GM18951 (cell line): Measurements from ENCODE around the gene TGIF1.
"Not testable (repeated sequence)": the region's sequence is repeated elsewhere in the genome, so short reads cannot be mapped to it uniquely, and the experiment has no call there.

Source experiments
- POLR2A ChIP-seq: IDR thresholded peaks from 4 replicates; pipeline ENCODE4 v1.6.1; 2011; ENCODE audit warnings: mild to moderate bottlenecking; ENCODE audit not compliant: insufficient read length, insufficient read depth; ENCODE audit errors: extremely low read depth
- in situ Hi-C: fragments of 300-500 bp; cut with MboI; formaldehyde crosslinking; loops from one replicate; pipeline ENCODE4 v1.12.0; 2022; ENCODE audit warnings: low sequenced_read_pairs, mixed read lengths, inconsistent platforms; ENCODE audit not compliant: unreplicated experiment

TGIF1 gene

DNA sequence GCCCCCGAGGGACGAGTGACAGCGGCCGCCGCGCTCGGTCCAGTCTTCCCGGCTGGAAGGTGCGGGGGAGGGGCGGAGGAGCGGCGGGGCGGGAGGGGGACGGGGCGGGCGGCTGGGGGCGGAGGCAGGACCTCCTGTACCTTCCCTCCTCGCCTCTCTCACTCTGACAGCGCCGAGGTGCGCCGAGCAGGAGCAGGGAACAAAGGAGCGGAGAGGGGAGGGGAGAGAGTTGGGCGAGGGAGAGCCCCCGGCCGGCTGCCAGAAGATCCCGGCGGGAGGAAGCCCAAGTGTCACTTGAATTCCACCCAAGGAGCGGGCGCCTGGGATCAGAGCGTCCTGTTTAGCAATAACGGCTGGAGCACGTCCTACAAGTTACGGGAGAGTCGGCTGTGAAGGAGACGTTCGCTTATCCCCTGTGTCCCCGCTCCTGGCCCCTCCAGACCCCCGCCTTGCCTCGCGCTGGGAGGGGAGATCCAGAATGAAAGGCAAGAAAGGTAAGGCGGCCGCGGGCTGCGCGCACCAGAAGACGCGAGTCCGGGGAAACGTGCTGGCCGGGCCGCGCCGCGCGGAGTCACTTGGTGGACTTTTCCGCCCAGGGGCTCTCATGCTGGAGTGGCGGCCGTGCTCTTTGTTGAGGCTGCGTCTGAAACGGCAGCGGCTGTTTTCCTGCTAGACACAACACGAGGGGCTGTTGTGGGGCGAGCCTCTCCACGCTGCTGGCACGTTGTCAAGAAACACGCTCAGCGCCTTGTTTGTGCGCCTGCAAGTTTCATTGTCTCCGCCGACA lies at the start of gene TGIF1:
Gene TGIF1, plus strand, starts transcription at position 161 of the 787 bp plus-strand sequence. Its CDS starts 318 bp downstream, at position 479.
- in situ Hi-C loops = no loop called here

DNA sequence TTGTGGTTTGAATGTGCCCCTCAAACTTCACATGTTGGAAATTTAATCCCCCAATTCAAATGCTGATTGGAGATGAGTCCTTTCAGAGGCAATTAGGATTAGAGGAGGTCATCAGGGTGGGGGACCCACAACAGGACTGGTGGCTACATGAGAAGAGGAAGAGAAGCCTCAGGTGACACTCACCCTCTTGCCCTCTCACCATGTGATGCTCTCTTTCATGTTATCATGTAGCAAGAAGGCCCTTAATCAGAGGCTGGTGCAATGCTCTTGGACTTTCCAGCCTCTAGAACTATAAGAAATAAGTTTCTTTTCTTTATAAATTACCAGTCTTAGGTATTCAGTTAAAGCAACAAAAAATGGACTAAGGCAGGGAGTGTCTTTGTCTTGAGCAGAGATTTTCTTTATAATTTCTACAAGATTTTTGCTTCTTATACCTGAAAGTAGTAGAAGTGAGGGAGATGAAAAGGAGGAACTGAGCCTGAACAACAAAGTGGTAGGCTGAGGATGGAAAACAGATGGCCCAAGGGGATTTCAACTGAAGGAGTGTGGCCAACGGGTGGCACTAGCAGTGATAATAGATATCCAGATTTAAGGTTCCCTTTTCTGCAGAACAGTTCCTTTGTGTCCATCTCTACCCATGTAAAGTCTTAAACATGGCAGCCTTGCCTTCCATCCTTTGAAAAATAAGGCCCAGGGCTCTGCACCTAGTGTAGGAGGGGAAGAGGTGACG lies 49.2 kb upstream of the TGIF1 start:
- in situ Hi-C loops = no loop called here
- TF ChIP-seq POLR2A = no peak

More for the DNA sequence above, at the start of gene TGIF1:
- peak; percentile 41 for TF ChIP-seq POLR2A

DNA sequence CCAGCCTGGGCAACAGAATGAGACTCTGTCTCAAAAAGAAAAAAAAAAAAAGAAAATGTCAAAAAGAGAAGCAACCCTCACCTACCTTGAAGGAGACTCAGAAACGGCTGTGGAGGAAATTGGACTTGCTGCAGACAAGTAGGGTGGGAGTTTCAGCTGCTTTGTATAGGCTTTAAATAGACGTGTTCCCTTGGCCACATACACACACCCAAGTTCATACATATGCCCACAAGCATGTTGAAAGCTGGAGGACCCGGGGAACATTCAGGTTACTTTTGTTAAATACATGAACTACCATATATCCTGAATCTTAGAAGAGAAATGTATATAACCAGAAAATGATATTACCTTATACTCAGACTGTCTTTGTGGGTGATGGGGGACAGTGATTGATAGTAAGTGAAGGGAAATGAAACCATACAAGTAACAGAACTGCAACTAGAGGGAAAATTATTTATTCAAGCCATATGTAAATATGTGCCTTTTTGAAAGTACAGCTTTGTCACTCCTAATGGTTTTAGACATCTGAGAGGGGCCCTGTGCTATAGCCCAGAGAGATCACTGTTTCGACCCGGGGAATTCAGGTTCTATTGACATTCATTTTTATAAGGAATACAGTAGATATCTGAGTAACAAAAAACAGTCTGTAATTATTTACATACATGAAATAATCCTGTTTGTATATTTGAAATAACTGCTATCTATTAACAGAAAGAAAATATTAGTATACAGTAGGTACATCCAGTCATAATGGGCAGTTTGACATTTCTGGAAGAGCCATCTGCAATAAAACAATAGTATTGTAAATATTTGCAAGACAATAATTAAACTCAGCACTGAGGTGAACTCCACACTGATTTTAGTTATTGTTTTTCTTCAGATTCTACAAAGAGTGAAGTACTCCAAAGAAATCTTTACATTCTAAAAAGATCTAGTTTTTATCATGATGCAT lies 48.0 kb upstream of the TGIF1 start:
- in situ Hi-C loops = no loop called here
- no peak for TF ChIP-seq POLR2A

DNA sequence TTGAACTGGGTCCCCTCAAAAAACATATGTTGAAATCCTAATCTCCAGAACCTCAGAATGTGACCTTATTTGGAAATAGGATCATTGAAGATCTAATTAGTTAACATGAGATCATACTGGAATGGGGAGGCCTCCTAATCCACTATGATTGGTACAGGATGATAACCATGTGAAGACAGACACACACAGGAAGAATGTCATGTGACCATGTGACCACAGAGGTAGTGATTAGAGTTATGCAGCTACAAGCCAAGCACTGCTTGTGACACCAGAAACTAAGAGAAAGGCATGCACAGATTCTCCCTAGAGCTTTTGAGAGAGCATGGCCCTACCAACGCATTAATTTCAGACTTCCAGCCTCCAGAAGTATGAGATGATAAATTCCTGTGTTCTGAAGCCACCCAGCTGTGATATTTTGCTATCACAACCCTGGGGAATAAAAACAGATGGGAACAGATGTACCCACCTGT lies 47.0 kb upstream of the TGIF1 start:
- TF ChIP-seq POLR2A = no peak
- in situ Hi-C loops = no loop called here

DNA sequence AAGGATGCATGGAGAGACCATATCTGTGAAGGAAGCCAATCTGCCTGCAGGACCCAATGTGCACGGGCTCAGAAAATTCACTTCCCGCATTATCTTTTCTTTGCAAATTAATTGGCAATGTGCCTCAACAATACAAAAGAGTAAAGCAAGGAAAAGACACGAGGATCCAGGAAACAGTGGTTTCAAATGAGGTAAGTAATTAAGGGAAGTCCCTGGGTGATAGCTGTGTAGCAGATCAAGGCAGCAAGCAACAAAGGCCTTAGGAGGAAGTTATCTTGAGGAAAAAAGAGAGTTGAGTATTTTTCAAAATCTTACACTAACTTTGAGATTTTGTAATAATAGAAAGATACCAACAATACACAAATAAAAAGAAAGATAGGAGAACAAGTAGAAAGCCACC lies 44.3 kb upstream of the TGIF1 start:
- in situ Hi-C loops = no loop called here
- no peak for TF ChIP-seq POLR2A

DNA sequence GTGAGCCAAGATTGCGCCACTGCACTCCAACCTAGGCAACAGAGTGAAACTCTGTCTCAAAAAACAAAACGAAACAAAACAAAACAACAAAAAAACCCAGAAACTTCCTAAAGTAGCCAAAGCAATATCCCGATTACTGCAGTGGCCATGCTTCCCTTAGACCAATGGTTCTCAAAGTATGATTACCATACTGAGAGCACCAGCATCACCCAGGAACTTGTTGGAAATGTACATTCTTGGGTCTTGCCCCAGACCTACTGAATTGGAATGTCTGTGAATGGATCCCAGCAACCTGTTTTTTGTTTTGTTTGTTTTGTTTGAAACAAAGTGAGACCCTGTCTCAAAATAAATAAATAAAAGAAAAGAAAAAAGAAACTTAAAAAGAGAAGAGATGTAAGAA lies 41.9 kb upstream of the TGIF1 start:
- TF ChIP-seq POLR2A = no peak
- in situ Hi-C loops = no loop called here

DNA sequence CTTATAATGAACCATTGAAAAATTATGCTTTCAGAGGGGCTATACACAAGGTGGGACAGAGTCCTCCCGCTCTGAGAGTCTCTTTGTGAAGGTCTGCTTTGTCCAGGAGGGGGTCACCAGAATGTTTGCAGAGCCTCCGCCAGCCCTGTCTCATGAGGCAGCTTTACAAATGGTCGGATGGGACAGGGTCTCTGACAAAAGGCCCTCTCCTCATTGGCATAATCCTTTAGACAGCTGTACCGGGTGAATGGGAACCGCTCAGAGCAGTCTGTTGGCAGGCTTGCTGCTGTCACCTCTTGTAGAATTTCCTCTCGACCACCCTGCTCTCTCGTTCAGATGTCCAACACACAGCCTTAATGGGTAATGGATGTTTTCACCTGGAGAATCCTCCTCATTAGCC lies 40.2 kb upstream of the TGIF1 start:
- in situ Hi-C loops = no loop called here
- no peak for TF ChIP-seq POLR2A

DNA sequence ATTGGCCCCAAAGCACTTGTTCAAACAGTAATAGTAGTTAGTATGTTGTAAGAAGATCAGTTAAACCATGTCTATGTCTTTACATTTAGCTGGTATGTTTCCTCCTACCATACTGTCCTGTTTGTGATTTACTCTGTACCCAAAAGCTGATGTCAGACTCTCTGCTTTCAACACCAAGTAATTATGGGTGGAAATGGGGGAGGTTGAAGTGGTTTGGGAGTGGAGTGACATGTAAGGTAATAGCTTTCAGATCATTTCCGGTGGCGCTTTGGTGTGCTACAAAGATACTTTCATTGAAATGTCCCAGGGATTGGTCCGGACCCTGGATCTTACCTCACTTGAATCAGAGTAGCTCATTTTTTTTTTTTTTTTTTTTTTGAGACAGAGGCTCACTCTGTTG lies 39.7 kb upstream of the TGIF1 start:
- TF ChIP-seq POLR2A = no peak
- in situ Hi-C loops = no loop called here

DNA sequence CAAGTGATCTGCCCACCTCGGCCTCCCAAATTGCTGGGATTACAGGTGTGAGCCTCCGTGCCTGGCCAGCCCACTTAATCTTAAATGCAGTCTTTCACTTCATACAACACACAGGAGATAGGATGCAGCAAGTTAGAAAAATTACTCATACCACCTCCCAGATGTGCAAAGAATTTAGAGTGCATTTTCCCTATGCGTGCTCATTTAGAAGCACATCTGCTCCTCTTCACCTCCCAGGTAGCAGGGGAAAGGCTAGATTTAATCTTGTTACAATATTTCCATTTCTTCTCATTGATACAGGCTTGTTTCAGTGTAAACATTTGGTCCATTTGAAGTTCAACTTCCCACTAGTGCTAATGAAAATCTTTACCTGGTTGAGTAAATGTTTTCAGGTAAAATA lies 39.1 kb upstream of the TGIF1 start:
- in situ Hi-C loops = not testable (repeated sequence)

DNA sequence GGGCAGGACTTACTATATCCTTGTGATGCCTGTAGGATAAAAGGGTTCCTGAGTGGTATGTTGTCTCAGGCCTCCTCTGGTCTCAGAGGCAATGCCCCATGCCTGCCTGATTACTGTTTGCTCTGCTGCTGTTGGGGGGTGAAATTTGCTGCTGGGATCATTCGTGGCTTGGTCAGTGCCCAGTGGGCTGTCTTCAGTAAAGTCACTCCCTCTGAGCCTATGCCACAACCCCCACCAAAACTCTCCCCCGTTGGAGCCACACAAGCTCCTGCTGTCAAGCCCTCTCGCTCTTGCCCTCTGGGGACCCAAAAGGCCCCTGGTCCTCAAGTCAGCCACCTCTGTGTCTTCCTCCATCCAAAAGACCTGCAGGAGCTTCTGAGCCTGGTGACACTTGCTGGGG lies 38.6 kb upstream of the TGIF1 start:
- in situ Hi-C loops = no loop called here
- no peak for TF ChIP-seq POLR2A

DNA sequence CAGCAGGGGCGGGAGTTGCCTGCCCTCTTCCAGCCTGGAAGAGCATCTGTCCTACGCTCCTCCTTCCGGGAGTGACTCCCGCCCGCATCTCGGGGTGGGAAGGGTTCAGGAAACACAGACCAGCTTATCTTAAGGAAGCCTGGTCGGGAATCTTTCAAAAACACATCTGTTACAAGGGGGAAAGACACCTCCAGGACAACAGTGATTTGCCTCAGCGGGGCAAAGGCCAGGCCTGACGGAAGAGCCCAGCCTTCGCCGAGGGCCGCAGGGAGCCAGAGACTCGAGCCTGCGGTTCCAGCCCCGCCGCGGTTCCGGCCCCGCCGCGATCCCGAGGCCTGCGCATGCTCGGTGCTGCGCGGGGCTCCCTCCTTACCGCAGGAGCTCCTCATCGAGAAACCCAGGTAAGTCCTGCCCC lies 38.1 kb upstream of the TGIF1 start:
- in situ Hi-C loops = no loop called here
- TF ChIP-seq POLR2A = no peak

DNA sequence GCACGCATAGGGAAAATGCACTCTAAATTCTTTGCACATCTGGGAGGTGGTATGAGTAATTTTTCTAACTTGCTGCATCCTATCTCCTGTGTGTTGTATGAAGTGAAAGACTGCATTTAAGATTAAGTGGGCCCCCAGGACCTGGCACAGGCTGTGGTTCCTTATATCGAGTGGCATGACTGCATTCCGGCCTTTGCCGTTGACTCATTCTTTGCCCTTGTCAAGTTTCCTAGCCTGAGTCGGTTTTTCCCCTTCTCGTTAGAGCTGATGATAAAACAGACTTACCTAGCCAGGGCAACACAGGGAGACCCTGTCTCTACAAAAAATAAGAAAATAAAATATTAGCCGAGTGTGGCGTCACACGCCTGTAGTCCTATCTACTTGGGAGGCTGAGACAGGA lies 37.4 kb upstream of the TGIF1 start:
- in situ Hi-C loops = not testable (repeated sequence)

DNA sequence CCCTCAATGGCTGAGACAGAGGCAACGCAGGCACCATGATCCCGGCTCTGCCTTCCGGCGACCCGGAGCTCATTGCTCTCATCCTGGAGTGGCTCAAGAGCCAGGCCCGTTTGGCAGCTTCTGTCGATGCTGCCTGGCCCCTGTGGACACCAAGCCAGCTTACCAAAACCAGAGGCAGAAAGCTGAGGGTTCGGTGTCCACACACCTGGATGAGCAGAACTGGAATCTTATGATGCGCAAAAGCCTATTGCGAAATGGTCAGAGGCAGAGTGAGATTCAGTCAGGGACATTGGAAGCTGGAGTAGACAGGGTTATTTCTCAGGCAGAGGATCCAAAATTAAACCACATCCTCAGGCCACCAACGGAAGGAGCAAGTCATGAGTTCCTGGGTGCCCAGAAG lies 34.9 kb upstream of the TGIF1 start:
- in situ Hi-C loops = no loop called here
- no peak for TF ChIP-seq POLR2A
